GM21528 (cell line): ENCODE results near the gene NQO2.
A peak's percentile ranks its signal among the peaks of the same experiment; 100 is the strongest.
"Not testable (repeated sequence)": the region's sequence is repeated elsewhere in the genome, so short reads cannot be mapped to it uniquely, and the experiment has no call there.

ENCODE experiments used
- ATAC-seq: cut with Tn5 transposase; IDR thresholded peaks from one replicate; pipeline ENCODE4 v1.9.1; 2021; ENCODE audit warnings: mild to moderate bottlenecking, moderate library complexity; ENCODE audit not compliant: unreplicated experiment, low FRiP score

The NQO2 gene

DNA sequence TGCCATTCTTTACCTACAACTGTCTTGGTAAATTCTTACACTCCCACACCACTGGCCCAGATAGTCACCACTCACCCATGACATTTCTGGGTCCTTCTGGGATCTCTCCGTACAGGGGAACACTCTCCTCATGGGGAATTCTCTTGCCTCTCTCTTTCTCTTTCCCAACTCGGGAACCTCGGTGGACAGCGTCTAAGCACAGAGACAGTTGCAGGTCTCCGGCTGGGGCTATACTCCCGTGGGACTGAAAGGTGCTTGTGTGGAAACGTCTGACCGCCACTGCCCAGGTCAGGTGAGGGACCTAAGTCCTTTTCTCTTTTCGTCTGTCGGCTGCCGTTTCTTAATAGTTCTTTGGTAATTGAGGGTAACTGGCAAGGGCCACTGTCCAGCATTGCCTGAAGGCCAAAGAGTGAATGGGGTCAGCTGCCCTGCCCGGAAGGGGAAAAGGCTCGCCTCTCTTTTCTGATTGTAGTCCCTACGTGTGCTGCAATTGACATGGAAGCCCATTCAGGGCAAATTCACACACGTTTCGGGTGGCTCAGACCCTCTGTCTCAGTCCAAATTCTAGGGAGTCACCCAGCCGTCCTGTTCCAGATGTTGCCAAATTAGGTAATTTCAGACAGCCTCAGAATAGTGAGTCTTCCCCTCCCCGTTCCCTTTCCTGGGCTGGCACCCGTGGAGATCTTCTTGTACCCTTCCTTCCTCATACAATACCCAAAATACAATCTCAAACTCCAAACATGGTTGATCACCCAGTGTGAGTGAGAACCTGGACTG, 37.4 kb downstream of the NQO2 start:
- no peak for ATAC-seq

DNA sequence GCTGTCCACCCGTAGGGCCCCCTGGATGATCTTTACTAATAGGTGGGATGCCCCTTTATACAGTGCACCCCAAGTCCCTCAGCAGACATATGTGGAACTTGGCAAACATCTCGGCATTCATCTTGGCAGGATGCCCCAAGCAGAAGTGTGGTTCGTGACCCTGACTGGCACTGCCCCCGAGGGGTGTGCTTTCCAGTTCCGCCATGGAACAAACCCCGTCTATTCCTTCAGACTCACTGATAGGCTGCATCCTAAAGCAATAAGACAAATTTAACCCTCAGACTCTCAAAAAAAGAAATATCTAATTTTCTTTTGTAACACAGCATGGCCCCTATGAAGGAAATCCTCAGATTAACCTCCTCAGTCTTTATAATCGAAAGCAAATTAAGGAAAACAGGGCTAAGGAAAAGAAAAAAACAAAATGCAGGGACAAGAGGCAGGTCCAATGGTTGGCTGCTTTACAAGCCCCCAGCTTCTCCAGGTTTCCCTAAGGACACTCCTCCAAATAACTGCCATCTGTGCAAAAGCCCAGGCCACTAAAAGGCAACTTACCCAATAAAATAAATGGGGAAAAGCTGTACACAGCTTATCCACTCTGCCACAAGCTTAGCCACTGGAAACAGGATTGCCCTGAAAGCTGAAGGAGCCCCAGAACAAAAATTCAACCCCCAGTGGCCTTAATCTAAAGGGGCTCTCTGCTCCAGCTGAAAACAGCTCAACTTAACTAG, 38.1 kb downstream of the NQO2 start:
- ATAC-seq = no peak

DNA sequence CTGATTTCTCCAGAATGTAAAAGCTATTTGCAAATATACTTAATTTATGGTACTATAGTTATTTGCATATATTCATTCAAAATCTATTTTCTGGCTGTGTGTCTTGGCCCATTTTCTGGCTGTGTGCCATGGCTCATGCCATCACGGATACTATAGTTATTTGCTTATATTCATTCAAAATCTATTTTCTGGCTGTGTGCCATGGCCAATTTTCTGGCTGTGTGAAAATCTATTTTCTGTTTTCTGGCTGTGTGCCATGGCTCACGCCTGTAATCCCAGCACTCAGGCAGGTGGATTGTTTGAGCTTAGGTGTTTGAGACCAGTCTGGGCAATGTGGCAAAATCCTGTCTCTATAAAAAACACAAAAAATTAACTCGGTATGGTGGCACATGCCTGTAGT, 39.7 kb downstream of the NQO2 start:
- no peak for ATAC-seq

DNA sequence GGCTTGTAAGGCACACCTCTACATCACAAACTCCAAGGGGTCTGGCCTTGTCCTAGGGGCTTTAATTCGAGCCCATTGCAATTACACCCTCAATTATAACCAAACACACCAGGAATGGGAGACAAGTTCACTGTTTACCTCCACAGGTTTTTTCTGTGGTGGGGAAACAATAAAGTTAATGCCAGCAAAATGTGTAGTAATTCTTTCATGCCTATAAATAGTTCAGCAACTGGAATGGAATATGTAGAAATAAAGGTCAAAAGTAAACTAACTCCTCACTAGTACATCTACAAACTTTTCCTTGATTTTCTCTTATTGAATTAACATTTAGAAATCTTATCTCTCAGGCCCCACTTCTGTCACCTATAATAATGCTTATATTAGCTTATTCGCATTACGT, 41.5 kb downstream of the NQO2 start:
- no peak for ATAC-seq

DNA sequence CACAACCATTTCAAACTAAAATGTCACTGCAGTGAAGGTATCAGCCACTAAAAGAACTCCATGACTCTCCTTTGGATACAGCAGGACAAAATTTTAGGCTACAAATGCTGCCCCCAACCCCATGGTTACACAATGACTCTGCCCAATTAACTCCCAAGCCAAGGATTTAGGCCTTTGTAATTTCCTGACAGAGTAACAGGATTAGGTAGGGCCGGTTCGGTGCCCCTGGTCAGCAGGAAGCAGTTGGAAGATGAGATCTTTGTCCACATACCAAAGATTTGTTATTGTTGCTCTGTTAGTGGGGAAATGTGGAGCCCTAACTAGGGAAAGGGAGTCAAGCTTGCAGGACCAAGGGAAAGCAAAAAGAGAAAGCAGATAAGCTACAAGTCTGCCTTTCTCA, 41.9 kb downstream of the NQO2 start:
- ATAC-seq = no peak

DNA sequence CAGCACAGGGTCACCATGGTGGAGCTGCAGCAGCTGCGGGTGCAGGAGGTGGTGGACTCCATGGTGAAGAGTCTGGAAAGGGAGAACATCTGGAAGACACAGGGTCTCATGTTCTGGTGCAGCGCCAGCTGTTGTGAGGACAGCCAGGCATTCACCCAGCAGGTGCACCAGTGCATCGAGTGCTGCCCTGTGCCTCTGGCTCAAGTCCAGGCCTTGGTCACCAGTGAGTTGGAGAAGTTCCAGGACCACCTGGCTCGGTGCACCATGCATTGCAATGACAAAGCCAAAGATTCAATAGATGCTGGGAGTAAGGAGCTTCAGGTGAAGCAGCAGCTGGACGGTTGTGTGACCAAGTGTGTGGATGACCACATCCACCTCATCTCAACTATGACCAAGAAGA, 45.7 kb downstream of the NQO2 start:
- ATAC-seq = no peak

DNA sequence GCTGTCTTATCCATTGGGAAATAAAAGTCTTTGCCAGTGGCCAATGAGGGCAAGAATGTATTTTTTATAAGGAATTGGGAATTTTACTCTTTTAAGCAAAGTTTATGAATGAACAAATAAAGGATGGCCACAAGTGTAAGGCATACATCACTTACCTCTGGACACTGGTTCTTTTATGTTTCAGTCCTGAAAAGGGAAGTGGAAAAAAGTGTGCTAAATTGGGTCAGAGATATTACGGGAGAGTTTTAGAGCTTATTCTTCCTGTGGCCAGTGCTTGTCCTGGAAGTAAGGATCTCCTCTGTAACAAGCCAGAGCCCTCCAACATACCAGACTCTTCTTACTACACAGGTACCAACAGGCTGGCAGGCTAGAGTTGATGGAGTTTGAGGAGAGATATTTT, 46.1 kb downstream of the NQO2 start:
- no peak for ATAC-seq

DNA sequence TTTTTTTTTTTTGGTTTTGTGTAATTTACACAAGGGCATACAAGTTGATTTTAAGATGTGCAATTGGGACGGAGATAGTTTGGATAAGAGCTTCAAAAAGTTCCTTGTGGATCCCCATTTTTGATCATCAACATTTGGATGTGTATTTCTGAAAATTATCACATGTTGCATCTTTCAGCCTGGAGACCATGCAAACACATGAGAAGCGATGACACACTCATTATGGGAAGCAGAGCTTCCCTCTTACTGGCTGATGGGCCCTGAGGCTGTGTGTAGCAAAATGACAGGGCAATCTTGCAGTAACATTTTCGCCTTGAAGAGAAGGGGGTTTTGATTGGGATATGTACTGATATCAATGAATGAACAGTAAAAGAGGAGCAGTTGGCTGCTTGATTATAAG, 46.6 kb downstream of the NQO2 start:
- no peak for ATAC-seq

DNA sequence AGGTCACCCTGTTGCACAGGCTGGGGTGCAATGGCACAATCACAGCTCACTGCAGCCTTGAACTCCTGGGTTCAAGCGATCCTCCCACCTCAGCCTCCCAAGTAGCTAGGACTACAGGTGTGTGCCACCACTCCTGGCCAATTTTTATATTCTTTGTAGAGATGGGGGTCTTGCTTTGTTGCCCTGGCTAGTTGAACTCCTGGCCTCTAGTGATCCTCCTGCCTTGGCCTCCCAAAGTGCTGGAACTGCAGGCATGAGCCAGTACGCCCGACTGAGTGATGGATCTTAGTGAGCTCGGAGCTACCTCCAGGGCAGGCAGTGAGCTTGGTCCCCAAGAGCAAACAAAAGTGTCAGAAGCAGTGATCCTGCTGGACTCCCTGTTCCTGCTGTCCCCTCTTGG, 48.3 kb downstream of the NQO2 start:
- not testable (repeated sequence) for ATAC-seq

DNA sequence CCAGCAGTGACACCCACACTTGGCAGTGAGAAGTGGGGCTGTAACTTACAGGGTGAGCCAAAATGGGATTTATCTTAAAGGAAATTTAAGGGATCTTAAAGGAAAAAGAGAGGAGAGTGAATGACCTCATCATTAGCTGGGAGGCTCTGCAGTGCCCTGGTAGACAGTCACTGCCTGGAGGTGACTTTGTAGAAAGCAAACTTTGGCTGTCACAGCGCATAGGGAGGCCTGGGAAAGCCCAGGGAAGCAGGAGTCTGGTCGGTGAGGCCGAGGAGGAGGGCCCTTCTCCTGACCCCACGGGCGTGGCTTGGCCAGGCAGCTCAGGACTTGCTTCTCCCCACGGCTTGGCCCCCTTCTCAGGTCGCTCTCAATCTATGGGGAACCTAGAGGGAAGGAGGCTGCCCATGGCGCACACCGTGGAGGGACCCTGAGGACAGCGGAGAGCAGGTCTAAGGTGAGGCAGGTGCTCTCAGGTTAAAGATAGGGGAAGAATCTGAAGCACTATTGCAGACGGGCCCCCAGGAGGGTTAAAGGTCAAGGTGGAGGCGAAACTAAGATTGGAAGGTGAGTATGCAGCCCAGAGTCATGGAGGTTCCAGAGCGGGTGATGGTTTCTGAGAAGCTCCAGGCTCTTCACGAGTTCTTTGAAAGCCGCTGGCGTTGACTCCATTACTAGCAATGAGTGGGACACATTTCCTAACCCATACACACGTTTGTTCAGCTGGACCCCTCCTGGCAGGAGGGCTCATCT, 53.0 kb downstream of the NQO2 start:
- no peak for ATAC-seq

DNA sequence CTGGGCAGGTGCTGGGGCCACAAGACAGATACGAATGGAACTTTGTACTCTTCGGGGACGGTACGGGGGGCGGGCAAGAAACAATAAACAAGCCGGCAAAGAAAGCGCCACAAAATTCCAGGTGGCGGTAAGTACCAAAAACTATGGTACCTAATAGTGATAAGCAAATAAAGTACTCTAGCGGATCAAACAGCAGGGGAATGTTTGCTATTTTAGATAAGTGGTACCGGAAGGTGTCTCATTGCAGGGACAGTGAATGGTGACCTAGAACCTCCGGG, 53.5 kb downstream of the NQO2 start:
- ATAC-seq = no peak

DNA sequence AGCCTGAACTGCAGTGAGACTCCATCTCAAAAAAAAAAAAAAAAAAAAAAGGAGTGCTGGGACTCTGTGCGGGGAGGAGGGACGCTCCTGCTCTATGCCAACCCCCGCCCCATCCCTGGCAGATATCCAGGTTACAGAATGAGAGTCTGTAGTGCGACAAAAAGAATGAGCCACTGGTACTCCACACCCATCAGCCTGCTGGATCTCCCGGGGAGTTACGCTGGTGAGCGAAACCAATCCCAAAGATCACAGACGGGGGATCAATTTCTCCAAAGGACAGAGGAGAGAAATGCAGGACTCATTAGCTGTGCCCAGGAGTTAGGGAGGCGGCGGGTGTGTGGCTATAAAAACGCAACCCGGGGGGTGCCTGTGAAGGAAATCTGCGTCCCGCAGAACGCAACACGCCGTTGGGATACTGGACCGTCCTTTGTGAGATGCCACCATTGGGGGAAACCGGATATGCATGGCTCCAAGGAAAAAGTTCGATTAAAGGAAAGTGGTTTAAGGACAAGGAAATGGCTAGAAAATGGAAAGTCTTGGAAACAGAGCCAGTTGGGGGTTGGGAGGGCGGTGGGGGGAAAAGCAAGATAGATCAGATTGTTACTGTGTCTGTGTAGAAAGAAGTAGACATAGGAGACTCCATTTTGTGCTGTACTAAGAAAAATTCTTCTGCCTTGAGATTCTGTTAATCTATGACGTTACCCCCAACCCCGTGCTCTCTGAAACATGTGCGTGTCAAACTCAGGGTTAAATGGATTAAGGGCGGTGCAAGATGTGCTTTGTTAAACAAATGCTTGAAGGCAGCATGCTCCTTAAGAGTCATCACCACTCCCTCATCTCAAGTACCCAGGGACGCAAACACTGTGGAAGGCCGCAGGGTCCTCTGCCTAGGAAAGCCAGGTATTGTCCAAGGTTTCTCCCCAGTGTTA, 54.8 kb downstream of the NQO2 start:
- not testable (repeated sequence) for ATAC-seq

DNA sequence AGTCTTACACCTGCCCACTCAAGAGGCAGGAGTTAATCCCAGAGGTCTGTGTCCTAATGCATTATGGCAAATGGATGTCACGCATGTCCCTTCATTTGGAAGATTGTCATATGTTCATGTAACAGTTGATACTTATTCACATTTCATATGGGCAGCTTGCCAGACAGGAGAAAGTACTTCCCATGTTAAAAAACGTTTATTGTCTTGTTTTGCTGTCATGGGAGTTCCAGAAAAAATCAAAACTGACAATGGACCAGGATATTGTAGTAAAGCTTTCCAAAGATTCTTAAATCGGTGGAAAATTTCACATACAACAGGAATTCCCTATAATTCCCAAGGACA, 55.4 kb downstream of the NQO2 start:
- not testable (repeated sequence) for ATAC-seq

DNA sequence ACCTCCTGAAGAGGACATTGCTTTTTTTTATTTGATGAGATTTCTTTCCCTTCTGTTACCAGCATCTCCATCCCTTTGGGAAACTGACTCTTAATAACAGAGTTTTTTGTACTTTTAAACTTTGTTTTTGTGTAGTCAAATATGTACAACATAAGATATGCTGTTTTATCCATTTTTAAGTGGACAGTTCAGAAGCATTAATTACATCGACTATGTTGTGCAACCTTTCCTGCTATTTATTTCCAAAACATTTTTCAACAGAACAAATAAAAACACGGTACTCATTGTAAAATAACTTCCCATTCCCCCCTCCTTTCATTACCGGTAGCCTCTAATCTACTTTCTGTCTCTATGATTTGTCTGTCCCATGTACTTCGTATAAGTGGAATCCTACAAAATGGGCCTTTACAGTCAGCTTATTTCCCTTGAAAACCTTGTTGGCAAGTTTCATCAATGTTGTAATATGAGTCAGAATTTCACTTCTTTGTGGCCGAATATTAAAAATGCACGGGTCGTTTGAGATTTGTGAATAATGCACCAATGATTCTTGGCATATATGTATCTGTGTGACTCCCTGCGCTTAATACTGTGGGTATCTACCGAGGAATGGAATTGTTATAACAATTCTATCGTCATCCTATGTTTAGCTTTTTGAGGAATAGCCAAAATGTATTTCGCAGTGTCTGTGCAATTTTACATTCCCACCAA, 57.5 kb downstream of the NQO2 start:
- ATAC-seq = no peak

DNA sequence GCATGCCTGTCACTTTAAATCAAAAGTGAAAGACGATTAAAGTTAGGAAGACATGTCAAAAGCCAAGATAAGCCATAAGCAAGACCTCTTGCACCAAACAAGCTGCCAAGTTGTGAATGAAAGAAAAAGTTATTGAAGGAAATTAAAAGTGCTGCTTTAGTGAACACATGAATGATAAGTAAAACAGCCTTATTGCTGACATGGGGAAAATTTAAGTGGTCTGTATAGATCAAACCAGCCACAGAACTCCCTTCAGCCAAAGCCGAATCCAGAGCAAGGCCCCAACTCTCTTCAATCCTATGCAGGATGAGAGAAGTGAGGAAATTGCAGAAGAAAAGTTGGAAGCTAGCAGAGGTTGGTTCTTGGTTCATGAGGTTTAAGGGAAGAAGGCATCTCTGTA, 59.3 kb downstream of the NQO2 start:
- ATAC-seq = no peak

DNA sequence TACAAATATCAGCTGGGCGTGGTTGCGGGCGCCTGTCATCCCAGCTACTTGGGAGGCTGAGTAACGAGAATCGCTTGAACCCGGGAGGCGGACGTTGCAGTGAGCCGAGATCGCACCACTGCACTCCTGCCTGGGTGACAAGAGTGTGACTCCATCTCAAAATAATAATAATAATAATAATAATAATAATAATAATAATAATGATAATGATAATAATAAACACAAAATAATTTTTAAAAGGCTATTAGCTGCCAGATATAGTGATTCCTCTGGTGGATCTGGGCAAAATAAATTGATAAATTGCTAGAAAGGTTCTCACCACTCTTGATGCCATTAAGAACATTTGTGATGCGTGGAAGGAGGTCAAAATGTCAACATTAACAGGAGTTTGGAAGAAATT, 60.4 kb downstream of the NQO2 start:
- ATAC-seq = not testable (repeated sequence)

DNA sequence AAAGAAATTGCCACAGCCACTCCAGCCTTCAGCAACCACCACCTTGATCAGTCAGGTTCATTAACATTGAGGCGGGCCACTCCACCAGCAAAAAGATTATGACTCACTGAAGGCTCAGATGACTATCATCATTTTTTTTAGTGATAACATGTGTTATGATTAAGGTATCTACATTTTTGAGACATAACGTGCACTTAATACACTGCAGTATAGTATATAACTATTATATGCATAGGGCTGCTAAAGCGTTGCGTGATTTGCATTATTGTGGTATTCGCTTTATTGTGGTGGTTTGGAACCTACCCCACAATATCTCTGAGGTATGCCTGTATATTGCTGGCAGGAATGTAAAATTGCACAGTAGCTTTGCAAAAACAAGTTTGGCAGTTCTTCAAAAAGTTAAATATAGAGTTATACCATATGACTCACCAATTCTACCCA, 61.8 kb downstream of the NQO2 start:
- no peak for ATAC-seq

DNA sequence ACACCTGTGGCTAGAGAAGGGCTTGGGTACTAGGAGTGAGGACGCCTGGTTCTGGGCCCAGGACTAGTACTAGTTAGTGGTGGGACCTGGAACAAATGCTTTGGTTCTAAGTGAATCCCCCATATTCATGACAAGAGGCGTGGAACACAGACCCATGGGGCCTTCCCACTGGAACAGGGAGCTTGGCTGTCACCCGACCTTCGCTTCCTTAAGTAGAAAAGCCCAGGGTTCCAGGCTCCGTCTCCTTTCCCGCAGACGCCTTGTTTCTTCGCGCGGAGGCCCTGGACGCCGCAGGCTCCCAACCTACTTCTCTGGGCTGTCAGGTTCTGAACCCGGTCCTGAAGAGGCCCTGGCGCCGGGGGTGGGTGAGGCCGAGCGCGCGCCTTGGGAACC, 63.6 kb downstream of the NQO2 start:
- ATAC-seq = not testable (repeated sequence)

DNA sequence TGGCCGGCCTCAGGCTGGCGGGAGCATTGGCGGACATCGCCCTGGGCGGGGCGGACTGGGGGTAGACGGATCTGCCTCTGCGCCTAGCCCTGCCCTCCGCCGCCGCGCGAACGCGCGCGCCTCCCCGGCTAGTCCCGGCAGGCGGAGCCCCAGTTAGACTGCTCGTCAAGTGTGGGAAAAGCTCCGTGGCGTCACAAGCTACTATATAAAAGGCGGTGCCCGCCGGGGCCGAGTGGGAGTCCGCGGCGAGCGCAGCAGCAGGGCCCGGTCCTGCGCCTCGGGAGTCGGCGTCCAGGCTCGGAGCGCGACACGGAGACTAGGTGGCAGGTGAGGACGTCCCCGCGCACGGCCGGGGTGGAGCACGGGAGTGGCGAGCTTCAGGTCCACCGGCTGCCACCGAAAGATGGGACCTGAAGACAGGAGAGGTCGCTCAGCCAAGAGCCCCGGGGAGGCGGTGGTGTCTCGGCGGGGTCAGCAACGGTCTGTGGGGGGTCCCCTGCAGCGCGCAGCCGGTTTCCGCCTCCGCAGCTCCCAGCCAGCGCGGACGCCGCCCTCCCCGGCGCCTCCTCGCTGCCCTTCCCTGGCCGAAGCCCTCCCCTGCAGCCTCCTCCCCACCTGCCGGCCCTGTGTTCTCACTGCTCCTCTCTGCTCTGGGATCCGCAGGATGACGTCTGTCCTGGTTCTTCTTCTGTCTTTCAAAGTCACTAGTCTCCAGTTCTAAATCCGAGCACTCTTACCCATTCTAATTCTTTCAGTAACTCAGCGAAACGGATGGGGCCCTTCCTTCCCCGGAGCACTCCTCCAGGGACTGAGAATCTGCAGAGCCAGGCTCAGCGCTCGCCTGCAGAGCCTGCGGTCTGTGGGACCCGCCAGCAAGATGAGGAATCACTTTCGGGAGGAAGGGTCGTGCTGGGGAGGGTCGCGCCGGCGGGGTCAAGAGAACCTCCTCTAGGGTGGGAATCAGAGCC, 64.3 kb downstream of the NQO2 start:
- peak; percentile 64 for ATAC-seq
